Ovary (tissue), 9 donors: Measurements from ENCODE around the gene MYB. TPM values are rescaled to one million over a fixed set of nuclear protein-coding genes. Genes with fewer than 3 reads are reported as not detected.

ENCODE experiments used
- DNase-seq, 5 donors: peaks; one replicate each; pipeline ENCODE4 v3.0.0-alpha.2; 2019 to 2020
- H3K27ac ChIP-seq, 2 donors: fragments of 200-600 bp; one replicate each; pipeline versions ENCODE4 v1.5.1 to v1.8.0; 2019 to 2022
- H3K27me3 ChIP-seq: fragments of 200-600 bp; one replicate; pipeline ENCODE4 v1.8.0; 2022
- H3K36me3 ChIP-seq: fragments of 200-600 bp; sonication (generic); one replicate; pipeline ENCODE4 v1.5.1; 2019
- H3K4me1 ChIP-seq: one replicate; pipeline ENCODE4 v1.8.1; 2013; ENCODE audit warnings: mild to moderate bottlenecking, moderate library complexity; ENCODE audit not compliant: insufficient read depth
- H3K4me3 ChIP-seq: fragments of 200-600 bp; sonication (generic); one replicate; pipeline ENCODE4 v1.5.1; 2017
- H3K9me3 ChIP-seq, 2 donors: fragments of 200-600 bp in 1 of 2; sonication (generic) in 1 of 2; one replicate each; pipeline versions ENCODE4 v1.5.1 to v1.8.1; 2013 to 2019; ENCODE audit warnings: mild to moderate bottlenecking in 1 of 2, moderate library complexity in 1 of 2
- EP300 ChIP-seq: sonication (generic); formaldehyde crosslinking; IDR thresholded peaks from one replicate; pipeline ENCODE4 v1.6.1; 2017; ENCODE audit warnings: antibody characterized with exemption
- POLR2A ChIP-seq: fragments of 450-650 bp; IDR thresholded peaks from one replicate; pipeline ENCODE4 v1.6.1; 2017; ENCODE audit warnings: antibody characterized with exemption, mild to moderate bottlenecking, moderate library complexity
- WGBS, 3 donors: extraction: QIAGEN DNeasy Blood & Tissue Kit in 1 of 3; methylation state at CpG; one replicate each; pipeline versions ENCODE4 v1.1.5 to v1.1.7; 2013 to 2017; 5-methylcytosine and 5-hydroxymethylcytosine counted together
- intact Hi-C, 4 donors: fragments of 100-400 bp; cut with DNase I; formaldehyde crosslinking; loops; one replicate each; pipeline versions ENCODE4 v1.11.0 to v1.15.1; 2022 to 2023
- polyA plus RNA-seq, 2 donors: library from polyadenylated mRNA; stranded (reverse); fragments of 200-250 nt in 1 of 2; fragments of 350-450 nt in 1 of 2; fragmentation: Illumina TruSeq in 1 of 2; extraction: RNeasy Lipid Tissue Mini Kit (QIAGEN cat#74804) in 1 of 2; gene quantifications; one replicate each; pipeline ENCODE4 v1.2.3, GENCODE V29; 2013 to 2014
- total RNA-seq, 7 donors: library from RNA; depleted of rRNA in 2 of 7; stranded (reverse); fragments of >200 nt in 2 of 7; fragmentation: NEBNext Ultra II Directional in 3 of 7; extraction: Animal tissue kit (Norgen Biotek cat#: 25700) in 3 of 7; gene quantifications; one replicate each; pipeline versions ENCODE4 v1.1.0 to v1.2.4, GENCODE V29; 2016 to 2023
- TF ChIP-seq, protein P1 (sequence below), 3 donors: fragments of 450-650 bp in 2 of 3; fragments of 200-600 bp in 1 of 3; IDR thresholded peaks; one replicate each; pipeline versions ENCODE4 v1.5.1 to v1.8.0; 2016 to 2022; ENCODE audit warnings: antibody characterized with exemption in 3 of 3, mild to moderate bottlenecking in 1 of 3
- donor health status: DM: no; HTN: no; CAD: no; lungs with moderate emphysema.
- donor health status: DM: no; HTN: no; CAD: no.
- donor health status: Bipolar disorder and iron deficiency.
- donor health status: DM: yes; HTN: yes; CAD: no.
- donor health status: DM: no; HTN: no; CAD: no.
- donor health status: DM: yes; HTN: yes; CAD: no.

The MYB gene
- total and polyA plus RNA-seq, 9 donors: 0.07 to 7.0 (median 1.0) TPM; not detected in 2

GRCh38 chr6:135261872-135262725 is 81.0 kb downstream of the MYB start:
- Histone ChIP-seq H3K4me1 (no peaks in the 10 kb centered on the region), H3K27me3 (no peaks in the 10 kb centered on the region), H3K9me3 (no peaks in the 10 kb centered on the region), H3K36me3 (no peaks in the 10 kb centered on the region), H3K27ac (no peak overlapping the region), H3K4me3 (no peak overlapping the region)
- no peak for TF ChIP-seq POLR2A
- TF ChIP-seq EP300: no peak
- TF ChIP-seq, protein P1, sequence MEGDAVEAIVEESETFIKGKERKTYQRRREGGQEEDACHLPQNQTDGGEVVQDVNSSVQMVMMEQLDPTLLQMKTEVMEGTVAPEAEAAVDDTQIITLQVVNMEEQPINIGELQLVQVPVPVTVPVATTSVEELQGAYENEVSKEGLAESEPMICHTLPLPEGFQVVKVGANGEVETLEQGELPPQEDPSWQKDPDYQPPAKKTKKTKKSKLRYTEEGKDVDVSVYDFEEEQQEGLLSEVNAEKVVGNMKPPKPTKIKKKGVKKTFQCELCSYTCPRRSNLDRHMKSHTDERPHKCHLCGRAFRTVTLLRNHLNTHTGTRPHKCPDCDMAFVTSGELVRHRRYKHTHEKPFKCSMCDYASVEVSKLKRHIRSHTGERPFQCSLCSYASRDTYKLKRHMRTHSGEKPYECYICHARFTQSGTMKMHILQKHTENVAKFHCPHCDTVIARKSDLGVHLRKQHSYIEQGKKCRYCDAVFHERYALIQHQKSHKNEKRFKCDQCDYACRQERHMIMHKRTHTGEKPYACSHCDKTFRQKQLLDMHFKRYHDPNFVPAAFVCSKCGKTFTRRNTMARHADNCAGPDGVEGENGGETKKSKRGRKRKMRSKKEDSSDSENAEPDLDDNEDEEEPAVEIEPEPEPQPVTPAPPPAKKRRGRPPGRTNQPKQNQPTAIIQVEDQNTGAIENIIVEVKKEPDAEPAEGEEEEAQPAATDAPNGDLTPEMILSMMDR (IDR thresholded peaks at IDR 0.05): no peak
- DNase-seq: no peak
- WGBS, 3 donors: 83 to 86% (median 85%) methylated on average over 15 of the region's 15 CpGs
- intact Hi-C loops: no loop called here

DNA sequence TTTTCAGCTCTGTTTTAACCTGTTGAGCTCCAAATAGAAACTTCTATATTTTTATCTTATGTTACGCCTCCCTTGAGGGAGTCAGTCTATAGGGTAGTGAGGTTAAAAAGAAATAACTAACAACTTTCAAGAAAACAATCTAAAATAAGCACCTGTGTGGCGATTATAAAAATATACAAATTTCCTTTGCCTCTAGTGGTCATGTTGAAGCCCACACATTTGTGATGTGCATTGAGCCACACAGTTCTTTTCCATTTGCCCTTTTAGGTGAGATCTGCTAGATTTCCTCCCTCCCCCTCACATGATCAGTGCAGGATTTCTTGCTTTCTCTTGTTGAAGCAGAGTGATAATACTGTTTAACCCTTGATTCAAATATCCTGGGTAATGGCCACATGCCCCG is 84.2 kb downstream of the MYB start:
- no peak overlapping the region for H3K27ac ChIP-seq
- intact Hi-C loops: no loop called here

GRCh38 chr6:135266675-135267074 is 85.6 kb downstream of the MYB start:
- H3K36me3 ChIP-seq: no peaks in the 10 kb centered on the region
- intact Hi-C loops: no loop called here
- H3K27me3 ChIP-seq: no peaks in the 10 kb centered on the region
- 84 to 88% (median 85%) methylated on average over 8 of the region's 8 CpGs for WGBS, 3 donors
- H3K27ac ChIP-seq: no peak overlapping the region
- no peak for TF ChIP-seq POLR2A
- TF ChIP-seq EP300: no peak
- TF ChIP-seq, protein P1 (IDR thresholded peaks at IDR 0.05): no peak
- H3K4me1 ChIP-seq: no peaks in the 10 kb centered on the region
- no peaks in the 10 kb centered on the region for H3K9me3 ChIP-seq
- no peak for DNase-seq
- no peak overlapping the region for H3K4me3 ChIP-seq

More for the DNA sequence above, 84.2 kb downstream of the MYB start:
- Histone ChIP-seq H3K4me3 (no peak overlapping the region), H3K4me1 (no peaks in the 10 kb centered on the region), H3K27me3 (no peaks in the 10 kb centered on the region), H3K36me3 (no peaks in the 10 kb centered on the region), H3K9me3 (no peaks in the 10 kb centered on the region)
- DNase-seq: no peak
- TF ChIP-seq, protein P1 (IDR thresholded peaks at IDR 0.05): no peak
- TF ChIP-seq EP300: no peak
- no peak for TF ChIP-seq POLR2A
- WGBS, 3 donors: 92 to 98% (median 93%) methylated on average over 3 of the region's 3 CpGs

GRCh38 chr6:135267085-135267484 is 86.0 kb downstream of the MYB start:
- intact Hi-C loops: no loop called here
- no peak overlapping the region for H3K4me3 ChIP-seq
- H3K4me1 ChIP-seq: no peaks in the 10 kb centered on the region
- 70 to 78% (median 74%) methylated on average over 2 of the region's 2 CpGs for WGBS, 3 donors
- H3K9me3 ChIP-seq: no peaks in the 10 kb centered on the region
- DNase-seq: no peak
- no peaks in the 10 kb centered on the region for H3K36me3 ChIP-seq
- no peak overlapping the region for H3K27ac ChIP-seq
- no peaks in the 10 kb centered on the region for H3K27me3 ChIP-seq
- TF ChIP-seq, protein P1 (IDR thresholded peaks at IDR 0.05): no peak
- TF ChIP-seq EP300 (no peak), POLR2A (no peak)
